T follicular helper cell (primary cell): Measurements from ENCODE around the gene LSM6.

Experiments
- DNase-seq: peaks from one replicate; pipeline ENCODE4 v3.0.0-alpha.2; 2020; ENCODE audit warnings: low read depth

The LSM6 gene

GRCh38 chr4:146186041-146186440 lies 10.5 kb downstream of the LSM6 start:
- DNase-seq: no peak

- no peak for DNase-seq
Observed at GRCh38 chr4:146186596-146186995, 11.1 kb downstream of the LSM6 start.

GRCh38 chr4:146190456-146190855 lies 14.9 kb downstream of the LSM6 start:
- no peak for DNase-seq

GRCh38 chr4:146191766-146192458 lies 16.4 kb downstream of the LSM6 start:
- no peak for DNase-seq

GRCh38 chr4:146193628-146194027 lies 18.1 kb downstream of the LSM6 start:
- no peak for DNase-seq

GRCh38 chr4:146194212-146194611 lies 18.7 kb downstream of the LSM6 start:
- DNase-seq: no peak

- DNase-seq: no peak
Observed at GRCh38 chr4:146202665-146203064, 27.1 kb downstream of the LSM6 start.

GRCh38 chr4:146207410-146207809 lies 31.9 kb downstream of the LSM6 start:
- no peak for DNase-seq

- no peak for DNase-seq
Observed at GRCh38 chr4:146210890-146211289, 35.4 kb downstream of the LSM6 start.

GRCh38 chr4:146211440-146211839 lies 35.9 kb downstream of the LSM6 start:
- no peak for DNase-seq

- no peak for DNase-seq
Observed at GRCh38 chr4:146212781-146213180, 37.3 kb downstream of the LSM6 start.

GRCh38 chr4:146214238-146214637 lies 38.7 kb downstream of the LSM6 start, which contains the start of gene REELD1:
Gene REELD1 (plus strand): TSS chr4:146214538. CDS start chr4:146216953, 2,415 bp downstream.
- DNase-seq: no peak

GRCh38 chr4:146222313-146222712 lies 46.8 kb downstream of the LSM6 start:
- no peak for DNase-seq

GRCh38 chr4:146224326-146224966 lies 48.9 kb downstream of the LSM6 start:
- DNase-seq: no peak

GRCh38 chr4:146229406-146229805 lies 53.9 kb downstream of the LSM6 start:
- no peak for DNase-seq

- DNase-seq: no peak
Observed at GRCh38 chr4:146232131-146232722, 56.7 kb downstream of the LSM6 start.

- DNase-seq: no peak
Observed at GRCh38 chr4:146235654-146236177, 60.2 kb downstream of the LSM6 start.

GRCh38 chr4:146236216-146236615 lies 60.7 kb downstream of the LSM6 start:
- DNase-seq: no peak

- no peak for DNase-seq
Observed at GRCh38 chr4:146237092-146237491, 61.6 kb downstream of the LSM6 start.

- DNase-seq: no peak
Observed at GRCh38 chr4:146238107-146238506, 62.6 kb downstream of the LSM6 start.
